H1 (cell line): Measurements from ENCODE around the gene MAP1LC3C. TPM values are rescaled to one million over a fixed set of nuclear protein-coding genes. Genes with fewer than 3 reads are reported as not detected.

Experiments
- CTCF ChIA-PET: fragments of 300-600 bp; sonication (Branson Sonifier 250); formaldehyde crosslinking; loops from one replicate; lab custom pipeline; 2021; ENCODE audit not compliant: partially characterized antibody; lab: Charles Lee
- POLR2A ChIA-PET: fragments of 300-600 bp; sonication (Branson Sonifier 250); formaldehyde crosslinking; loops from one replicate; lab custom pipeline; 2021; ENCODE audit warnings: inconsistent platforms; ENCODE audit not compliant: partially characterized antibody; lab: Charles Lee
- DNase-seq, 2 experiments: peaks; one replicate each; pipeline versions ENCODE4 v3.0.0 to v3.0.0-alpha.2; 2010 to 2022; ENCODE audit warnings: low spot score in 2 of 2, low read depth in 1 of 2, mixed read lengths in 1 of 2
- FAIRE-seq: peaks from 2 replicates; lab custom pipeline; 2011; peaks lifted over from hg19 to GRCh38; lab: Jason Lieb, UNC
- H2AFZ ChIP-seq: 2 replicates; pipeline ENCODE4 v1.8.1; 2012; ENCODE audit warnings: low read length, inconsistent platforms
- H2AK5ac ChIP-seq: 2 replicates; pipeline ENCODE4 v1.6.1; 2013; ENCODE audit warnings: low read depth, low read length
- H2BK120ac ChIP-seq: replicated peaks from 2 replicates; pipeline ENCODE3; 2013; ENCODE audit warnings: low read depth, low read length, inconsistent platforms
- H2BK12ac ChIP-seq: 2 replicates; pipeline ENCODE4 v1.6.1; 2013; ENCODE audit warnings: low read depth, low read length
- H2BK15ac ChIP-seq: 2 replicates; pipeline ENCODE4 v1.6.1; 2013; ENCODE audit warnings: low read length
- H2BK20ac ChIP-seq: 2 replicates; pipeline ENCODE4 v1.6.1; 2013; ENCODE audit warnings: low read length
- H2BK5ac ChIP-seq: 2 replicates; pipeline ENCODE4 v1.6.1; 2013; ENCODE audit warnings: low read depth, low read length
- H3K14ac ChIP-seq: 2 replicates; pipeline ENCODE4 v1.6.1; 2013; ENCODE audit warnings: inconsistent platforms; ENCODE audit not compliant: insufficient read length
- H3K18ac ChIP-seq: 2 replicates; pipeline ENCODE4 v1.6.1; 2013; ENCODE audit warnings: low read length; ENCODE audit errors: extremely low read depth
- H3K23ac ChIP-seq: 2 replicates; pipeline ENCODE4 v1.6.1; 2013; ENCODE audit warnings: inconsistent platforms; ENCODE audit not compliant: insufficient read length
- H3K23me2 ChIP-seq: 2 replicates; pipeline ENCODE4 v1.6.1; 2013; ENCODE audit warnings: low read depth, low read length
- H3K27ac ChIP-seq: 2 replicates; pipeline ENCODE4 v1.6.1; 2011; ENCODE audit warnings: low read depth, low read length, inconsistent platforms
- H3K27me3 ChIP-seq, 4 experiments: replicated peaks in 1 of 4; 1 replicate in 1 of 4; 2 replicates in 3 of 4; pipeline versions ENCODE4 v1.6.1 to v1.8.1; 2011 to 2013; ENCODE audit warnings: low read length in 3 of 4, mild to moderate bottlenecking in 3 of 4, inconsistent platforms in 2 of 4, mixed read lengths in 2 of 4, moderate library complexity in 1 of 4; ENCODE audit not compliant: control insufficient read depth in 3 of 4, insufficient read depth in 3 of 4; ENCODE audit errors: extremely low read depth in 1 of 4
- H3K36me3 ChIP-seq, 4 experiments: 2 replicates each; pipeline versions ENCODE4 v1.6.1 to v1.8.1; 2011 to 2013; ENCODE audit warnings: mild to moderate bottlenecking in 4 of 4, low read length in 3 of 4, moderate library complexity in 2 of 4, control low read depth in 1 of 4, inconsistent platforms in 1 of 4; ENCODE audit not compliant: insufficient read depth in 4 of 4, control insufficient read depth in 2 of 4
- H3K4ac ChIP-seq: replicated peaks from 2 replicates; pipeline ENCODE3; 2013; ENCODE audit warnings: low read length, low read depth, mixed read lengths, inconsistent platforms; ENCODE audit not compliant: insufficient read length
- H3K4me1 ChIP-seq, 4 experiments: replicated peaks in 1 of 4; 1 replicate in 1 of 4; 2 replicates in 3 of 4; pipeline versions ENCODE4 v1.6.1 to v1.8.1; 2011 to 2013; ENCODE audit warnings: low read length in 3 of 4, inconsistent platforms in 2 of 4, mixed read lengths in 1 of 4; ENCODE audit not compliant: insufficient read depth in 4 of 4, control insufficient read depth in 3 of 4
- H3K4me2 ChIP-seq, 2 experiments: 2 replicates each; pipeline versions ENCODE4 v1.6.1 to v1.8.1; 2011 to 2013; ENCODE audit warnings: low read depth in 2 of 2, low read length in 2 of 2, control low read depth in 1 of 2, inconsistent platforms in 1 of 2, mild to moderate bottlenecking in 1 of 2; ENCODE audit not compliant: insufficient read depth in 1 of 2
- H3K4me3 ChIP-seq, 4 experiments: fragments of 200-600, 300-600 bp in 1 of 4; sonication (generic), shearing (Covaris generic), sonication (Bioruptor Twin) in 1 of 4; 2 replicates each; pipeline versions ENCODE4 v1.5.1 to v1.8.1; 2011 to 2016; ENCODE audit warnings: low read length in 4 of 4, low read depth in 3 of 4, control low read depth in 2 of 4, inconsistent platforms in 2 of 4, mild to moderate bottlenecking in 2 of 4, mixed read lengths in 1 of 4, moderate library complexity in 1 of 4; ENCODE audit not compliant: insufficient read depth in 2 of 4; ENCODE audit errors: extremely low read depth in 1 of 4
- H3K56ac ChIP-seq: replicated peaks from 2 replicates; pipeline ENCODE3; 2013; ENCODE audit warnings: low read depth, mild to moderate bottlenecking, mixed read lengths, low read length, inconsistent platforms; ENCODE audit not compliant: insufficient read length
- H3K79me1 ChIP-seq: 2 replicates; pipeline ENCODE4 v1.6.1; 2013; ENCODE audit warnings: low read depth, low read length, control low read depth
- H3K79me2 ChIP-seq, 2 experiments: 2 replicates each; pipeline versions ENCODE4 v1.6.1 to v1.8.1; 2012 to 2013; ENCODE audit warnings: low read length in 2 of 2, mild to moderate bottlenecking in 2 of 2, inconsistent platforms in 1 of 2; ENCODE audit not compliant: insufficient read depth in 2 of 2, control insufficient read depth in 1 of 2
- H3K9ac ChIP-seq, 4 experiments: replicated peaks in 1 of 4; 1 replicate in 1 of 4; 2 replicates in 3 of 4; pipeline versions ENCODE4 v1.6.1 to v1.8.1; 2011 to 2013; ENCODE audit warnings: low read depth in 3 of 4, low read length in 3 of 4, control low read depth in 2 of 4, mild to moderate bottlenecking in 2 of 4, moderate library complexity in 2 of 4, inconsistent platforms in 1 of 4; ENCODE audit errors: extremely low read depth in 1 of 4
- H3K9me3 ChIP-seq, 2 experiments: 2 replicates each; pipeline versions ENCODE4 v1.6.1 to v1.8.1; 2012 to 2013; ENCODE audit warnings: mild to moderate bottlenecking in 2 of 2, moderate library complexity in 2 of 2, control low read depth in 1 of 2, inconsistent platforms in 1 of 2, low read depth in 1 of 2, low read length in 1 of 2, mixed read lengths in 1 of 2; ENCODE audit not compliant: insufficient read depth in 2 of 2
- H4K20me1 ChIP-seq, 2 experiments: replicated peaks in 1 of 2; 2 replicates each; pipeline versions ENCODE3 to v1.8.1; 2011 to 2013; ENCODE audit warnings: inconsistent platforms in 2 of 2, low read length in 2 of 2, mild to moderate bottlenecking in 1 of 2; ENCODE audit not compliant: insufficient read depth in 2 of 2, control insufficient read depth in 1 of 2
- H4K5ac ChIP-seq: 2 replicates; pipeline ENCODE4 v1.6.1; 2013; ENCODE audit warnings: low read length, low read depth, mixed read lengths, inconsistent platforms; ENCODE audit not compliant: insufficient read length
- H4K8ac ChIP-seq: 2 replicates; pipeline ENCODE4 v1.8.0; 2013; ENCODE audit warnings: mild to moderate bottlenecking, moderate library complexity, low read length, inconsistent platforms; ENCODE audit not compliant: insufficient read depth; ENCODE audit errors: extremely low read depth
- H4K91ac ChIP-seq: replicated peaks from 2 replicates; pipeline ENCODE3; 2013; ENCODE audit warnings: low read length, mixed read lengths, inconsistent platforms; ENCODE audit not compliant: insufficient read length
- CBX5 ChIP-seq: fragments of 300-800, 300-1000 bp; sonication (generic); IDR thresholded peaks from 2 replicates; pipeline ENCODE4 v1.7.1; 2016; ENCODE audit warnings: antibody characterized with exemption, low read length, low read depth
- CHD2 ChIP-seq: IDR thresholded peaks from 2 replicates; pipeline ENCODE4 v1.6.1; 2012; ENCODE audit warnings: low read length, improper control_type of control experiment
- EZH2 ChIP-seq: fragments of 200-600 bp; sonication (generic); IDR thresholded peaks from 2 replicates; pipeline ENCODE4 v1.7.1; 2012; ENCODE audit warnings: low read depth, mild to moderate bottlenecking, moderate library complexity, low read length, inconsistent platforms; ENCODE audit not compliant: severe bottlenecking
- NRF1 ChIP-seq: IDR thresholded peaks from 2 replicates; pipeline ENCODE4 v1.6.1; 2011; ENCODE audit warnings: mild to moderate bottlenecking, low read depth, low read length, improper control_type of control experiment
- POLR2AphosphoS5 ChIP-seq: IDR thresholded peaks from 2 replicates; pipeline ENCODE4 v1.6.1; 2011; ENCODE audit warnings: low read depth, low read length
- RBBP5 ChIP-seq: IDR thresholded peaks from 2 replicates; pipeline ENCODE4 v1.7.1; 2012; ENCODE audit warnings: low read depth, mild to moderate bottlenecking, inconsistent platforms, low read length, moderate library complexity, borderline replicate concordance
- SIRT6 ChIP-seq: IDR thresholded peaks from one replicate; pipeline ENCODE4 v1.7.1; 2012; ENCODE audit warnings: low read length, inconsistent platforms
- TAF1 ChIP-seq: IDR thresholded peaks from 2 replicates; pipeline ENCODE4 v1.6.1; 2011; ENCODE audit warnings: mild to moderate bottlenecking, low read depth, low read length
- YY1 ChIP-seq: IDR thresholded peaks from 2 replicates; pipeline ENCODE4 v1.6.1; 2011; ENCODE audit warnings: low read depth, mild to moderate bottlenecking, low read length
- WGBS, 2 experiments: shearing (Covaris generic) in 1 of 2; methylation state at CpG; one replicate each; pipeline versions ENCODE4 v1.1.6 to v1.1.7; 2013 to 2015; ENCODE audit warnings: low lambda C conversion rate in 2 of 2, mixed read lengths in 2 of 2, inconsistent platforms in 1 of 2, low coverage in 1 of 2, missing lambda C conversion rate in 1 of 2; ENCODE audit not compliant: insufficient replicate concordance in 2 of 2, insufficient coverage in 1 of 2, insufficient read length in 1 of 2; ENCODE audit errors: extremely low coverage in 1 of 2, missing lambda C conversion rate in 1 of 2; 5-methylcytosine and 5-hydroxymethylcytosine counted together
- polyA plus RNA-seq, 7 experiments: library from polyadenylated mRNA; depleted of rRNA in 3 of 7; stranded (reverse) in 5 of 7; unstranded in 2 of 7; fragments of >200 nt in 5 of 7; fragments of 200-250 nt in 2 of 7; gene quantifications; 1 replicate in 5 of 7; 2 replicates in 1 of 7; 4 replicates in 1 of 7; pipeline versions ENCODE4 v1.2.1 to v1.2.3, GENCODE V29; 2011 to 2013; ENCODE audit warnings: missing spikeins in 2 of 7, mixed read lengths in 2 of 7
- total RNA-seq: library from RNA; stranded (reverse); fragmentation: NEBNext Ultra II Directional; extraction: Animal tissue kit (Norgen Biotek cat#: 25700); gene quantifications from 2 replicates; pipeline ENCODE4 v1.2.1, GENCODE V29; 2021

MAP1LC3C gene
- total and polyA plus RNA-seq, 2 of the 8 experiments (the other 6 are each of a cell fraction or from before 2014, with no cell fraction given), result 1.7 to 3.2 TPM

GRCh38 chr1:242019018-242019417, 20.1 kb upstream of the MAP1LC3C start:
- Histone ChIP-seq H3K18ac (no peak overlapping the region), H2BK15ac (no peak overlapping the region), H3K4ac (no peak overlapping the region), H3K9ac (no peak overlapping the region), H3K14ac (no peak overlapping the region), H3K4me1 (no peaks in the 10 kb centered on the region), H3K4me3 (no peak overlapping the region), H3K4me2 (no peak overlapping the region), H3K56ac (no peak overlapping the region), H2BK5ac (no peak overlapping the region), H4K5ac (no peak overlapping the region), H2BK20ac (no peak overlapping the region), H4K8ac (no peak overlapping the region), H2AK5ac (no peak overlapping the region), H2BK12ac (no peak overlapping the region), H3K23ac (no peak overlapping the region), H3K27me3 (no peaks in the 10 kb centered on the region), H3K27ac (no peak overlapping the region), H3K79me1 (no peaks in the 10 kb centered on the region), H2AFZ (peak overlapping the region; percentile 51; the same call in 1 of the 2 replicates), H4K91ac (no peak overlapping the region), H3K9me3 (no peaks in the 10 kb centered on the region), H2BK120ac (no peak overlapping the region), H3K79me2 (no peaks in the 10 kb centered on the region), H4K20me1 (no peaks in the 10 kb centered on the region), H3K36me3 (no peaks in the 10 kb centered on the region), H3K23me2 (no peaks in the 10 kb centered on the region)
- ChIA-PET POLR2A (no interaction called here), CTCF (interaction anchor here (0.7 to 2.1 kb wide), 7 partner anchors 24 to 138 kb away, joined by 3 to 5 read pairs (median 3); no protein-coding TSS in a partner anchor)
- 93% methylated on average over 6 of the region's 6 CpGs; no CpG with 5 or more reads in 1 of the 2 experiments for WGBS, 2 experiments
- DNase-seq (no peak), FAIRE-seq (no peak)
- TF ChIP-seq SIRT6, result no peak
- no peak for TF ChIP-seq CHD2
- no peak for TF ChIP-seq POLR2AphosphoS5
- TF ChIP-seq CBX5, result no peak
- TF ChIP-seq RBBP5, result no peak
- TF ChIP-seq TAF1, result no peak
- no peak for TF ChIP-seq EZH2
- no peak for TF ChIP-seq NRF1
- TF ChIP-seq YY1, result no peak
